SK-N-SH (cell line): ENCODE results near the gene DGLUCY. TPM values are rescaled to one million over a fixed set of nuclear protein-coding genes. Genes with fewer than 3 reads are reported as not detected.

Experiments
- CTCF ChIA-PET: fragments of 300-600, 350-600 bp; formaldehyde crosslinking; extraction: SDS; loops from one replicate; lab custom pipeline; 2021; lab: Yijun Ruan, JAX
- POLR2A ChIA-PET: fragments of 350-600 bp; sonication (Branson Sonifier 250); formaldehyde crosslinking; extraction: SDS; loops from one replicate; lab custom pipeline; 2020; ENCODE audit warnings: antibody characterized with exemption, inconsistent platforms; lab: Yijun Ruan, JAX
- DNase-seq: peaks from one replicate; pipeline ENCODE4 v3.0.0; 2012
- H2AFZ ChIP-seq: fragments of 200-600 bp; sonication (generic); 2 replicates; pipeline ENCODE4 v1.8.1; 2016; ENCODE audit warnings: antibody characterized with exemption, mild to moderate bottlenecking, low read depth
- H3F3A ChIP-seq: fragments of 200-600 bp; sonication (generic); replicated peaks from 2 replicates; pipeline ENCODE3; 2016; ENCODE audit warnings: antibody characterized with exemption, mild to moderate bottlenecking; ENCODE audit not compliant: insufficient read depth
- H3K27ac ChIP-seq, 2 experiments: fragments of 200-500 bp in 1 of 2; fragments of 200-600 bp in 1 of 2; sonication (Bioruptor generic) in 1 of 2; sonication (generic), shearing (Covaris generic) in 1 of 2; 2 replicates each; pipeline versions ENCODE4 v1.5.1 to v1.6.1; 2014 to 2016; ENCODE audit warnings: low read depth in 2 of 2, inconsistent platforms in 1 of 2, low read length in 1 of 2, mild to moderate bottlenecking in 1 of 2, mixed read lengths in 1 of 2
- H3K27me3 ChIP-seq: fragments of 200-600 bp; sonication (generic), shearing (Covaris generic); 2 replicates; pipeline ENCODE4 v1.6.1; 2016; ENCODE audit warnings: mixed run types; ENCODE audit not compliant: insufficient read depth
- H3K36me3 ChIP-seq, 2 experiments: fragments of 200-500 bp in 1 of 2; fragments of 200-600 bp in 1 of 2; sonication (Bioruptor generic) in 1 of 2; sonication (generic) in 1 of 2; replicated peaks in 1 of 2; 2 replicates each; pipeline versions ENCODE3 to v1.5.1; 2014 to 2016; ENCODE audit warnings: low read length in 1 of 2, mild to moderate bottlenecking in 1 of 2; ENCODE audit not compliant: insufficient read depth in 2 of 2, control insufficient read depth in 1 of 2
- H3K4me1 ChIP-seq, 2 experiments: fragments of 200-500 bp in 1 of 2; fragments of 200-600 bp in 1 of 2; sonication (Bioruptor generic) in 1 of 2; sonication (generic), shearing (Covaris generic) in 1 of 2; 2 replicates each; pipeline versions ENCODE4 v1.5.1 to v1.6.1; 2014 to 2016; ENCODE audit warnings: low read depth in 1 of 2, low read length in 1 of 2, mixed run types in 1 of 2; ENCODE audit not compliant: insufficient read depth in 2 of 2, control insufficient read depth in 1 of 2
- H3K4me2 ChIP-seq: fragments of 200-600 bp; sonication (generic), shearing (Covaris generic); 2 replicates; pipeline ENCODE4 v1.6.1; 2017; ENCODE audit warnings: mixed run types
- H3K4me3 ChIP-seq, 2 experiments: fragments of 200-500 bp in 1 of 2; fragments of 200-600 bp in 1 of 2; sonication (Bioruptor generic) in 1 of 2; sonication (generic), shearing (Covaris generic) in 1 of 2; 2 replicates each; pipeline versions ENCODE4 v1.5.1 to v1.8.1; 2014 to 2016; ENCODE audit warnings: low read depth in 2 of 2, inconsistent platforms in 1 of 2, low read length in 1 of 2, mild to moderate bottlenecking in 1 of 2, mixed read lengths in 1 of 2, moderate library complexity in 1 of 2
- H3K79me2 ChIP-seq: fragments of 200-600 bp; sonication (generic); 2 replicates; pipeline ENCODE4 v1.8.1; 2017; ENCODE audit warnings: mild to moderate bottlenecking; ENCODE audit not compliant: insufficient read depth
- H3K9ac ChIP-seq: fragments of 200-600 bp; sonication (generic); 2 replicates; pipeline ENCODE4 v1.6.1; 2017; ENCODE audit warnings: mixed run types
- H3K9me2 ChIP-seq: fragments of 200-600 bp; sonication (generic); 2 replicates; pipeline ENCODE4 v1.6.1; 2017; ENCODE audit warnings: mixed run types
- H3K9me3 ChIP-seq: fragments of 200-600 bp; sonication (generic); 2 replicates; pipeline ENCODE4 v1.6.1; 2017; ENCODE audit warnings: mixed run types, mild to moderate bottlenecking, moderate library complexity
- H4K20me1 ChIP-seq: fragments of 200-600 bp; sonication (generic); 2 replicates; pipeline ENCODE4 v1.6.1; 2017; ENCODE audit warnings: mild to moderate bottlenecking, mixed run types; ENCODE audit not compliant: insufficient read depth
- CHD2 ChIP-seq: fragments of 150-350 bp; IDR thresholded peaks from 2 replicates; pipeline ENCODE4 v1.6.1; 2018; ENCODE audit warnings: low read length; ENCODE audit not compliant: partially characterized antibody
- EZH2phosphoT487 ChIP-seq: fragments of 200-600 bp; sonication (generic); IDR thresholded peaks from 2 replicates; pipeline ENCODE4 v1.6.1; 2017; ENCODE audit warnings: low read depth, mixed run types, mild to moderate bottlenecking, antibody characterized with exemption, moderate library complexity, borderline replicate concordance
- FOXJ3 ChIP-seq: sonication (generic); formaldehyde crosslinking; IDR thresholded peaks from 2 replicates; pipeline ENCODE4 v1.5.1; 2020; ENCODE audit warnings: mild to moderate bottlenecking, missing genetic modification reagents
- FOXM1 ChIP-seq: IDR thresholded peaks from 2 replicates; pipeline ENCODE4 v1.4.0; 2012; ENCODE audit warnings: low read depth, mild to moderate bottlenecking
- GATA2 ChIP-seq: sonication (generic); formaldehyde crosslinking; IDR thresholded peaks from 2 replicates; pipeline ENCODE4 v1.5.0; 2020; ENCODE audit warnings: mild to moderate bottlenecking, missing genetic modification reagents
- JUND ChIP-seq: IDR thresholded peaks from 2 replicates; pipeline ENCODE4 v1.4.0; 2012
- MEF2A ChIP-seq: IDR thresholded peaks from 2 replicates; pipeline ENCODE4 v1.4.0; 2012; ENCODE audit warnings: low read depth, borderline replicate concordance
- MXI1 ChIP-seq: IDR thresholded peaks from 2 replicates; pipeline ENCODE4 v1.6.1; 2012; ENCODE audit warnings: mild to moderate bottlenecking, low read depth, low read length, improper control_type of control experiment
- NFIC ChIP-seq: IDR thresholded peaks from 2 replicates; pipeline ENCODE4 v1.4.0; 2012; ENCODE audit warnings: borderline replicate concordance
- NRF1 ChIP-seq: IDR thresholded peaks from 2 replicates; pipeline ENCODE4 v1.6.1; 2012; ENCODE audit warnings: low read depth, mild to moderate bottlenecking, low read length
- RAD21 ChIP-seq: IDR thresholded peaks from 2 replicates; pipeline ENCODE4 v1.6.1; 2012; ENCODE audit warnings: mild to moderate bottlenecking, low read length
- RFX5 ChIP-seq: IDR thresholded peaks from 2 replicates; pipeline ENCODE4 v1.6.1; 2012; ENCODE audit warnings: mild to moderate bottlenecking, improper control_type of control experiment, low read length
- SIN3A ChIP-seq: IDR thresholded peaks from 2 replicates; pipeline ENCODE4 v1.6.1; 2012; ENCODE audit warnings: low read depth, mild to moderate bottlenecking, low read length, moderate library complexity, borderline replicate concordance
- SMC3 ChIP-seq: IDR thresholded peaks from 2 replicates; pipeline ENCODE4 v1.6.1; 2012; ENCODE audit warnings: low read depth, low read length, improper control_type of control experiment
- TAF1 ChIP-seq: IDR thresholded peaks from 2 replicates; pipeline ENCODE4 v1.6.1; 2012; ENCODE audit warnings: low read depth, mild to moderate bottlenecking, low read length, moderate library complexity, borderline replicate concordance
- TCF12 ChIP-seq: IDR thresholded peaks from 2 replicates; pipeline ENCODE4 v1.4.0; 2012
- YY1 ChIP-seq: IDR thresholded peaks from 2 replicates; pipeline ENCODE4 v1.4.0; 2012; ENCODE audit warnings: low read depth, mild to moderate bottlenecking
- WGBS: methylation state at CpG from one replicate; pipeline ENCODE4 v1.1.6; 2017; ENCODE audit warnings: low lambda C conversion rate; 5-methylcytosine and 5-hydroxymethylcytosine counted together
- polyA plus RNA-seq, 3 experiments: library from polyadenylated mRNA; depleted of rRNA; stranded (reverse); fragments of >200 nt; gene quantifications; 2 replicates each; pipeline ENCODE4 v1.2.3, GENCODE V29; 2012
- TF ChIP-seq, protein P1 (sequence below): IDR thresholded peaks from 2 replicates; pipeline ENCODE4 v1.6.1; 2012; ENCODE audit warnings: mild to moderate bottlenecking, low read depth, low read length, moderate library complexity
- TF ChIP-seq, protein P2 (sequence below): fragments of 200-600 bp; sonication (generic); IDR thresholded peaks from 2 replicates; pipeline ENCODE4 v1.6.1; 2017; ENCODE audit warnings: antibody characterized with exemption, mild to moderate bottlenecking, moderate library complexity
- TF ChIP-seq, protein P3 (sequence below): IDR thresholded peaks from 2 replicates; pipeline ENCODE4 v1.4.0; 2012; ENCODE audit warnings: low read depth, borderline replicate concordance
- TF ChIP-seq, protein P4 (sequence below): fragments of 150-350 bp; IDR thresholded peaks from 2 replicates; pipeline ENCODE4 v1.6.1; 2016; ENCODE audit warnings: mild to moderate bottlenecking, low read depth, low read length
- TF ChIP-seq, protein P5 (sequence below): IDR thresholded peaks from 2 replicates; pipeline ENCODE4 v1.4.0; 2012; ENCODE audit warnings: low read depth
- TF ChIP-seq, protein P6 (sequence below): IDR thresholded peaks from 2 replicates; pipeline ENCODE4 v1.4.0; 2012; ENCODE audit warnings: low read depth, borderline replicate concordance

The DGLUCY gene
- polyA plus RNA-seq, 1 of the 3 experiments (the other 2 are of a cell fraction): 17.2 TPM

DNA sequence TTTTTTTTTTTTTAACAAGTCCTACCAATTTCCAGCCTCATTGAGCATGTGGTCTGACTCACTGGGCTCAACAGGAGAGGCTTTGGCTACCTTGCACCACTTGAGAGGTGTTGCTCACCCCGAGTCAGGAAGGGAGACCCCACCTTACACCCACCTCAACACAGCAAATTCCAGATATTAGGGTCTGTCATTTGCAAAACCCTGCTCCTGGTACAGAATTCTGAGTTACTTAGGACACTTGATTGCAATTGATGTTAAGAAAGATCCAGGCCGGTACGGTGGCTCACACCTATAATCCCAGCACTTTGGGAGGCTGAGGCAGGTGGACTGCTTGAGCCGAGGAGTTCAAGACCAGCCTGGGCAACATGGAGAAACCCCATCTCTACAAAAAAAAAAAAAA is 14.1 kb downstream of the DGLUCY start (continued):
- TF ChIP-seq, protein P1, sequence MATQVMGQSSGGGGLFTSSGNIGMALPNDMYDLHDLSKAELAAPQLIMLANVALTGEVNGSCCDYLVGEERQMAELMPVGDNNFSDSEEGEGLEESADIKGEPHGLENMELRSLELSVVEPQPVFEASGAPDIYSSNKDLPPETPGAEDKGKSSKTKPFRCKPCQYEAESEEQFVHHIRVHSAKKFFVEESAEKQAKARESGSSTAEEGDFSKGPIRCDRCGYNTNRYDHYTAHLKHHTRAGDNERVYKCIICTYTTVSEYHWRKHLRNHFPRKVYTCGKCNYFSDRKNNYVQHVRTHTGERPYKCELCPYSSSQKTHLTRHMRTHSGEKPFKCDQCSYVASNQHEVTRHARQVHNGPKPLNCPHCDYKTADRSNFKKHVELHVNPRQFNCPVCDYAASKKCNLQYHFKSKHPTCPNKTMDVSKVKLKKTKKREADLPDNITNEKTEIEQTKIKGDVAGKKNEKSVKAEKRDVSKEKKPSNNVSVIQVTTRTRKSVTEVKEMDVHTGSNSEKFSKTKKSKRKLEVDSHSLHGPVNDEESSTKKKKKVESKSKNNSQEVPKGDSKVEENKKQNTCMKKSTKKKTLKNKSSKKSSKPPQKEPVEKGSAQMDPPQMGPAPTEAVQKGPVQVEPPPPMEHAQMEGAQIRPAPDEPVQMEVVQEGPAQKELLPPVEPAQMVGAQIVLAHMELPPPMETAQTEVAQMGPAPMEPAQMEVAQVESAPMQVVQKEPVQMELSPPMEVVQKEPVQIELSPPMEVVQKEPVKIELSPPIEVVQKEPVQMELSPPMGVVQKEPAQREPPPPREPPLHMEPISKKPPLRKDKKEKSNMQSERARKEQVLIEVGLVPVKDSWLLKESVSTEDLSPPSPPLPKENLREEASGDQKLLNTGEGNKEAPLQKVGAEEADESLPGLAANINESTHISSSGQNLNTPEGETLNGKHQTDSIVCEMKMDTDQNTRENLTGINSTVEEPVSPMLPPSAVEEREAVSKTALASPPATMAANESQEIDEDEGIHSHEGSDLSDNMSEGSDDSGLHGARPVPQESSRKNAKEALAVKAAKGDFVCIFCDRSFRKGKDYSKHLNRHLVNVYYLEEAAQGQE: no peak
- TF ChIP-seq MEF2A (no peak), MXI1 (no peak), EZH2phosphoT487 (no peak)
- TF ChIP-seq, protein P2, sequence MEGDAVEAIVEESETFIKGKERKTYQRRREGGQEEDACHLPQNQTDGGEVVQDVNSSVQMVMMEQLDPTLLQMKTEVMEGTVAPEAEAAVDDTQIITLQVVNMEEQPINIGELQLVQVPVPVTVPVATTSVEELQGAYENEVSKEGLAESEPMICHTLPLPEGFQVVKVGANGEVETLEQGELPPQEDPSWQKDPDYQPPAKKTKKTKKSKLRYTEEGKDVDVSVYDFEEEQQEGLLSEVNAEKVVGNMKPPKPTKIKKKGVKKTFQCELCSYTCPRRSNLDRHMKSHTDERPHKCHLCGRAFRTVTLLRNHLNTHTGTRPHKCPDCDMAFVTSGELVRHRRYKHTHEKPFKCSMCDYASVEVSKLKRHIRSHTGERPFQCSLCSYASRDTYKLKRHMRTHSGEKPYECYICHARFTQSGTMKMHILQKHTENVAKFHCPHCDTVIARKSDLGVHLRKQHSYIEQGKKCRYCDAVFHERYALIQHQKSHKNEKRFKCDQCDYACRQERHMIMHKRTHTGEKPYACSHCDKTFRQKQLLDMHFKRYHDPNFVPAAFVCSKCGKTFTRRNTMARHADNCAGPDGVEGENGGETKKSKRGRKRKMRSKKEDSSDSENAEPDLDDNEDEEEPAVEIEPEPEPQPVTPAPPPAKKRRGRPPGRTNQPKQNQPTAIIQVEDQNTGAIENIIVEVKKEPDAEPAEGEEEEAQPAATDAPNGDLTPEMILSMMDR: no peak

DNA sequence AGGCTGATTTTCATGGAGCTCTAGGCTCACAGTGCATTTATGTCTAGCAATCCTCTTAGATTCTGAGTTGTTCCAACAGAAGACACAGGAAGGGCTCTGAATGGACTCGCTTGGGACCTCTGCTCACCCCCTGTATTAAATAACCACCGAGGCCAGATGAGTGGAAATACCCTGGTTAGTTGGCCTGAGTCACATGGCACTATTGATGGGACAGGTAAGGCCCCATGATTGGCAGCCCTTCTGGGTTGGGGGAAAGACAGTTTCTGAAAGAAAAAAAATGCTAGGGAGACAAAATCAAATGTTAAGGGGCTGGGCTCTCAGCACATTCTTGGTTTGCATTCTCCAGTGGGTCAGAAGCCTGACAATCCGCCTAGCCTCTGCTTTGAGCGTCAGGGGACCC is 14.8 kb downstream of the DGLUCY start:
- POLR2A ChIA-PET: no interaction called here
- no peaks in the 10 kb centered on the region for H4K20me1 ChIP-seq
- H3K9me3 ChIP-seq: no peaks in the 10 kb centered on the region

More for the DNA sequence above, 14.8 kb downstream of the DGLUCY start:
- Histone ChIP-seq H3K27ac (no peak overlapping the region), H3K79me2 (no peaks in the 10 kb centered on the region), H3K9ac (no peak overlapping the region), H3K9me2 (no peaks in the 10 kb centered on the region), H3K4me3 (no peak overlapping the region), H3K27me3 (no peaks in the 10 kb centered on the region), H3K36me3 (peaks cover 0 to 4% of the 10 kb centered on the region in 2 experiments)
- WGBS: 95% methylated on average over 4 of the region's 4 CpGs
- CTCF ChIA-PET: interaction anchor here (0.6 to 2.2 kb wide), 2 partner anchors 13 to 45 kb away, joined by 3 to 5 read pairs; no protein-coding TSS in a partner anchor
- TF ChIP-seq, protein P3, sequence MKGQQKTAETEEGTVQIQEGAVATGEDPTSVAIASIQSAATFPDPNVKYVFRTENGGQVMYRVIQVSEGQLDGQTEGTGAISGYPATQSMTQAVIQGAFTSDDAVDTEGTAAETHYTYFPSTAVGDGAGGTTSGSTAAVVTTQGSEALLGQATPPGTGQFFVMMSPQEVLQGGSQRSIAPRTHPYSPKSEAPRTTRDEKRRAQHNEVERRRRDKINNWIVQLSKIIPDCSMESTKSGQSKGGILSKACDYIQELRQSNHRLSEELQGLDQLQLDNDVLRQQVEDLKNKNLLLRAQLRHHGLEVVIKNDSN: no peak
- no peak for TF ChIP-seq TAF1
- no peak for TF ChIP-seq YY1
- TF ChIP-seq NRF1: no peak
- TF ChIP-seq FOXJ3 (CRISPR knock-in tag): no peak
- TF ChIP-seq, protein P4, sequence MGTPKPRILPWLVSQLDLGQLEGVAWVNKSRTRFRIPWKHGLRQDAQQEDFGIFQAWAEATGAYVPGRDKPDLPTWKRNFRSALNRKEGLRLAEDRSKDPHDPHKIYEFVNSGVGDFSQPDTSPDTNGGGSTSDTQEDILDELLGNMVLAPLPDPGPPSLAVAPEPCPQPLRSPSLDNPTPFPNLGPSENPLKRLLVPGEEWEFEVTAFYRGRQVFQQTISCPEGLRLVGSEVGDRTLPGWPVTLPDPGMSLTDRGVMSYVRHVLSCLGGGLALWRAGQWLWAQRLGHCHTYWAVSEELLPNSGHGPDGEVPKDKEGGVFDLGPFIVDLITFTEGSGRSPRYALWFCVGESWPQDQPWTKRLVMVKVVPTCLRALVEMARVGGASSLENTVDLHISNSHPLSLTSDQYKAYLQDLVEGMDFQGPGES: no peak
- TF ChIP-seq FOXM1: no peak
- no peak for TF ChIP-seq TCF12
- TF ChIP-seq JUND: no peak
- no peak for TF ChIP-seq MEF2A
- TF ChIP-seq SIN3A: no peak
- TF ChIP-seq CHD2: no peak
- TF ChIP-seq NFIC: no peak
- TF ChIP-seq, protein P5, sequence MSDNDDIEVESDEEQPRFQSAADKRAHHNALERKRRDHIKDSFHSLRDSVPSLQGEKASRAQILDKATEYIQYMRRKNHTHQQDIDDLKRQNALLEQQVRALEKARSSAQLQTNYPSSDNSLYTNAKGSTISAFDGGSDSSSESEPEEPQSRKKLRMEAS: no peak
- TF ChIP-seq RAD21: no peak
- TF ChIP-seq, protein P6, sequence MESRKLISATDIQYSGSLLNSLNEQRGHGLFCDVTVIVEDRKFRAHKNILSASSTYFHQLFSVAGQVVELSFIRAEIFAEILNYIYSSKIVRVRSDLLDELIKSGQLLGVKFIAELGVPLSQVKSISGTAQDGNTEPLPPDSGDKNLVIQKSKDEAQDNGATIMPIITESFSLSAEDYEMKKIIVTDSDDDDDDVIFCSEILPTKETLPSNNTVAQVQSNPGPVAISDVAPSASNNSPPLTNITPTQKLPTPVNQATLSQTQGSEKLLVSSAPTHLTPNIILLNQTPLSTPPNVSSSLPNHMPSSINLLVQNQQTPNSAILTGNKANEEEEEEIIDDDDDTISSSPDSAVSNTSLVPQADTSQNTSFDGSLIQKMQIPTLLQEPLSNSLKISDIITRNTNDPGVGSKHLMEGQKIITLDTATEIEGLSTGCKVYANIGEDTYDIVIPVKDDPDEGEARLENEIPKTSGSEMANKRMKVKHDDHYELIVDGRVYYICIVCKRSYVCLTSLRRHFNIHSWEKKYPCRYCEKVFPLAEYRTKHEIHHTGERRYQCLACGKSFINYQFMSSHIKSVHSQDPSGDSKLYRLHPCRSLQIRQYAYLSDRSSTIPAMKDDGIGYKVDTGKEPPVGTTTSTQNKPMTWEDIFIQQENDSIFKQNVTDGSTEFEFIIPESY: no peak
- TF ChIP-seq GATA2 (CRISPR knock-in tag): no peak
- no peak for TF ChIP-seq SMC3
- no peak for TF ChIP-seq RFX5
- TF ChIP-seq, all 33 proteins: peak for 0
- Histone ChIP-seq H3K4me2 (no peak overlapping the region), H3K4me1 (no peaks in the 10 kb centered on the region; a peak in 1 of 4 replicates), H3F3A (no peaks in the 10 kb centered on the region), H2AFZ (no peak overlapping the region)
- DNase-seq: no peak
